C4-2B (cell line): ENCODE results near the gene AP3S1.

Experiments
- H3K27ac ChIP-seq: fragments of 450-650 bp; 2 replicates; pipeline ENCODE4 v1.5.1; 2017
- CTCF ChIP-seq: fragments of 450-650 bp; conservative IDR thresholded peaks from 2 replicates; pipeline ENCODE4 v1.5.1; 2017; ENCODE audit warnings: mild to moderate bottlenecking
- ZFX ChIP-seq: fragments of 450-650 bp; IDR thresholded peaks from 2 replicates; pipeline ENCODE4 v1.6.1; 2017

The AP3S1 gene

DNA sequence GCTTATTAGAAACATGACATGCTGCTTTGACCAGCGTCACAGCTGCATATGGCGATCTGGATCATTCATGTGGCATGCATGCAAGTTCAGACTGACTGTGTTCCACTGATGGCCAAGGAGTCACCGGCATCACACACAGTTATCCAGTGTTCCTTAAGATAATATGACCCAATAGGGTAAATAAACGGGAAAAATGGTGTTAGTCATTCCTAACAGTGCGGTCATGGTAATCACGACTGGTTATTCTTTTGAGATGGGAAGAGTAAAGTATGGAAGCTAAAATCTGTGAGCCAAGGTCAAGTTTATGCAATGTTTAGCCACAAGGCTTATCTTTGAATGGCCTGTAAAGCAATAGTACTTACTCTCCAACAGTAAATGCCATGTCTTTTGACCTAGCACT, 91.3 kb downstream of the AP3S1 start:
- no peak overlapping the region for H3K27ac ChIP-seq
- TF ChIP-seq CTCF (no peak), ZFX (no peak)

GRCh38 chr5:115934388-115934974, 92.7 kb downstream of the AP3S1 start:
- H3K27ac ChIP-seq = no peak overlapping the region
- TF ChIP-seq ZFX (no peak), CTCF (no peak)

DNA sequence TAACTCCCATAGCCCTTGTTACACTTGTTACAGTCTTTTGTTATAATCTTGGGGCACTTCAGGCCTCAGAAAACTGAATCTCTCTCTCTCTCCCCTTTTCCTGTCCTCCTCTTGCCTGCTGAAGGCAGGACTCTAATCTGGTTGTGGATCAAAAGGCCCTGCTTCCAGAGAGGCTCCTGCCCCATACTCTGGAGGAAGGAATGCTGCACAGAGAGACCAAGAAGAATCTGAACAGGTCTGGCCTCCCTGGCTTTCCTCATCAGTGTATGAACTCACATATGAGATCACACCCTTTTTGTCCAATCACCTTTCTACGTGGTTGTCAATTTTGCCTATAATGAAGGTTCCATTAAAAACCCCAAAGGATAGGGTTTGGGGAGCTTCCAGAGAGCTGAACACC, 94.3 kb downstream of the AP3S1 start:
- H3K27ac ChIP-seq = no peak overlapping the region
- TF ChIP-seq CTCF (no peak), ZFX (no peak)

DNA sequence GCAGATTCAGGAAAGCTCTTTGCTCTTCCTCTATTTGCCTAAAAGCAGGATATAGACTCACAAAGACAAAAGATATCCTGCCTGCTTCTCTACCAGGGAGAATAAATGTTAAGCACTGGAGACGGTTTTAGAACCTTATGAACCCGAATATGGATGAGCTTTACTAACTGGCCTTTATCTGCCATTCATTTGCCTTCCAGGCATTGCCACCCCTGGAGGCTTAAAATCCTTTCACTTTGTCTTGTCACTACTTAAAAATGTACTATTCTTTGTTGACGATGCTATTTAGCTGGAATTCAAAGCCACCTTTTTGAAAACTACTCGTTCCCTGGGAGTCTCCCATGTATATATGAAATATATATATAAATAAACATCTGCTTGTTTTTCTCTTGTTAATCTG, 97.3 kb downstream of the AP3S1 start:
- TF ChIP-seq ZFX (no peak), CTCF (no peak)
- no peak overlapping the region for H3K27ac ChIP-seq

DNA sequence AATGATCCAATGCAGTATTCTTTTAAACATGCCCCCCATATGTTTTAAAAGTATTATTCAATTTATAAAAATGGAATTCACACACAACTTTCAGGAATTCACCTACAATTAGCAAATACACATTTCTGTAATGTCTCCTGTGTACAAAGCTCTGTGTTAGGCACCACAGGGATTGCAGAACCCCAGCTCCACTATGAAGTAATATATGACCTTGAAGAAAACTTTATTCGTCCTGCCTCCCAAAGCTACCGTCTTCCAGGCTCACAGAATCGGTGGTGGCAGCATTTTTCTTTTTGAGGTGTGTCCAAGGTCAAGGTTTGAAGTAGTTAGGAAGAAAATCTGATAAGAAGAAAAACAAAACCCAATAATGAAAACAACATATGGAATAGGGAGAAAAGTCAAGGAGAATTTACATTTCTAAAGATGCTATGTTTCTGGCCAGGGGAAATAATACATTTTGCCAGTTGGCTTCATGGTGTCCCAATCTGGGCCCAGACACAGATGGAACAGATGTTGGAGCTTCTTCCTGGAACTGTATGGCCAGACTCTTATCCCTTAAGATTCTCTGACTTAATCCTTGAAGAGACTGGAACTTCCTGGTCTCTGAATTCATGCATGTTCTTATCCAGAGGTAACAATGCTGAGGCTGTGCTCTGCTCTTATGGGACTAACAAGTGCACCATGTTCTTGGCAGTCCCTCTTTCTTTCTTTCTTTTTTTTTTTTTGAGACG, 98.5 kb downstream of the AP3S1 start:
- TF ChIP-seq CTCF (no peak), ZFX (no peak)
- H3K27ac ChIP-seq = no peak overlapping the region

GRCh38 chr5:115941051-115941675, 99.4 kb downstream of the AP3S1 start:
- no peak overlapping the region for H3K27ac ChIP-seq
- no peak for TF ChIP-seq CTCF
- TF ChIP-seq ZFX = no peak

DNA sequence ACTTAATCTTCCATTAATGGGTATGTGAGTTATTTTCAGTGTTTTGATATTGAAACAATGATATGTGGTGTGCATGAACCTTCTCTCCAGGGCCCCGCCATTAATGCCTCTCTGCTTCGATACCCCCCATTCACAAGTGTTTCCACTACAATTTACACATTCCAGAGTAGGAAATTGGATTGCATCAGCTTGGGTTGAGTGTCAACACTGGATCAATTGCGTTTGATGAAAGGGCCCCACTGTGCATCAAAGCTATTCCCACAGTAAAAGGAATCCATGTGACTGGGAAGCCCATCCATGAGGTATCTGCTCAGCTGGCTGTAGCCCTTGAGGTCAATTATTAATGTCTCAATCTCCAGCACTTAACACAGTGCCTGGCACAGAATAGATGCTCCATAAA, 102.8 kb downstream of the AP3S1 start:
- no peak for TF ChIP-seq ZFX
- TF ChIP-seq CTCF = no peak
- no peak overlapping the region for H3K27ac ChIP-seq
